ENCODE measurements around the gene SSUH2. TPM values are rescaled to one million over a fixed set of nuclear protein-coding genes. Genes with fewer than 3 reads are reported as not detected.
A peak's percentile ranks its signal among the peaks of the same experiment; 100 is the strongest.
"Not testable (repeated sequence)": the region's sequence is repeated elsewhere in the genome, so short reads cannot be mapped to it uniquely, and the experiment has no call there.

Gene SSUH2
- total RNA-seq, 2 donors from 2014 or later, result 1.6 to 4.5 TPM

DNA sequence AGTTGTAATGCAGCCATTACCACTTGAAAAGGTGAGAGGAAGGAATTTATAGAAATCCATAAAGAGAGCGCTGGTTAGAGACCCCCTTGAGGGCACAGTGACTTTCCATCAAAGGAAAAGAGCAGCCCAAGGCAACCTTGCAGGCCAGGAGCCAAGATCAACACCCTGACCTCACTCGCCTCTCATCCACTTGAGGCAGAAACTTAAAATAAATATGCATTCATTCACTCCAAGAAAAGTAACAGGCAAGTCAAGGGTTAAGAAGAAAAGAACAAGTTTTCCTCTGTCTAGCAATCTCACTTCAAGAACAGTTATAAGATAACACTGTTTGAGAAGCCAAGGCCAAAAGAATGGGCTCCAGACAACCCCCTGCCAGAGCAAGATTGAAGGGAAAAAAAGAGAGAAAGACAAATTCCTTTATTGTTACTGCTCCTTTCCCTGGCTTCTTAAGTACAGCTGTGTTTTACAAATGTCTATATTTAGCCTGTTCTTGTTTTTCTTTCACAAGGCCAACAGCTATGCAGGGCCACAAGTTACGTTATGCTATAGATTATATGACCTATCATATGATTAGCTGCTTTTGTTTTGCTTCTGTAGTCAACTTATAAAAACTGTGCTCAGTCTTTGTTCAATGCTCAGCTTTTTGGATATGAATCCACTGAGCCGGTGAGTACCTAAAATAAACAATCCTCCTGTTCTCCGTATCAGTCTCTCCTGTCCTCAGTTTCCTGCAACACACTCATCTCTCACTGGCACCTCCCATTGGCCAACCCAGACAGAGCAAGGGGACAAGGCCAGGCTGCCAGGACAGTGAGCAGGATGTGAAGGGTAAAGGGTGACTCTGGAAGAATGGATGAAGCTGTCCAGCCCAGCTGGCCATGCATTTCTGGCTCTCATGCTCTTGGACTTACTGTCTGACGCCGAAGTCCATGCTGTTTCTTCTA is 15.8 kb upstream of the SSUH2 start:
- intact Hi-C loops (cut with DNase I, micrococcal nuclease), result no loop called here
- no peak for DNase-seq
- no peak for ATAC-seq

DNA sequence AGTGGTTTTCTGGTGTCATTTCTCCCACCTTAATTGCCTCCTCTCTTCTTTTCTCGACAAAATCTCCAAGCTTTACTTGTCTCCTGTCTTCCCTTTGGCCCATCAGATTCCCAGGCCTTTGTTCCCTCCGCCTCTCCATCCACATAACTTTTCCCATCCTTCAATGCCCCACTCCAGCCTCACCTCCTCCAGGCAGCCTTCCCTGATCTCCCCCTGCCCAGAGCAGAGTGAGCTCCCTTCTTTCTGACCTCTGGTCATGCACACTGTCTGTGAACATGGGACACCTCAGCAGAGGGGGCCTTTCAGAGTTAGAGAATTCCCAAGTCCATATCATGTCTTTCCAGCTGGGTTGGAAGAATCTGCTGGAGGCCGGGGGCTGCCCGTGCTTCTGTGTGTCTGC is 14.6 kb upstream of the SSUH2 start:
- ATAC-seq (no peak), DNase-seq (no peak)
- intact Hi-C loops (cut with DNase I, micrococcal nuclease), result no loop called here

DNA sequence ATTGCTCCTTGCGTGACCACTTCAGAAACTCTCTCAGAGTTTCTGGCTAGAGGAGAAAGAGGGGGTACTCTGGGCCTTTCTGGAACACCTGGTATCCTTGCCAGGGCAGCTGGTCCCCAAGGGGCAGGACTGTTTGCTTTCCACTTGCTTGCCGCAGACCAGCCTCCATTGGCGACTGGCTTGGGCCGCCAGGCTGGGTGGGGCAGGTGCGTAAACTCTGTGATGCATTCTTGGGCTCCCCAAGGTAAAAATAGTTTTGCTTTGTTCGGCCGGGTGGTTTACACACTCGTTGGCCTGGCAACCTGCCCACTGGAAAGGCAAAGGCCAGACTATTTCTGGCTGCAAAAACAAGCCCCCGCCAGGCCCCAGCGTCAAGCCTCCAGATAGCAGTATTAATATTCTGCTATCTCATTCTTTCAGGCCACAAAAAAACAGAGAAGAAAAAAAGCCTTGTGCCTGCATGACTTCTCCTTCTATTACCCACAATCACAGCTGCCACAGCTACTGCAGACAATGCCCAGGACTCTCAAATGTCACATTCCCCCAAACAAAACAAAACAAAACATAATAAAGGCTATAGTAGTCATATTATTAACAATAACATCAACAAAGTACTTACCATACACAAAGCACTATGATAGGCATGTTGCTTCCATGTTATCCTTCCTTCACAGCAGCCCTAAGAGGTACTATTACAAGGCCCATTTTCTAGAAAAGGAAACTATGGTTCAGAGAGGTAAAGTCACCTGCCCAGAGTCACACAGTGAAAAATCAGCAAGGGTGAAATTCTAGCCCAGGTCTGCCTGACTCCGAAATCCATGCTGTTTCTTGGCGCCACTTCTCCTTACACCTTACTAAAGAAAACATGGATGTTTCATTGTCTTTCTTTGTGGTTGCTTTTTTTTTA is 14.0 kb upstream of the SSUH2 start:
- peak; percentile 42 for DNase-seq

DNA sequence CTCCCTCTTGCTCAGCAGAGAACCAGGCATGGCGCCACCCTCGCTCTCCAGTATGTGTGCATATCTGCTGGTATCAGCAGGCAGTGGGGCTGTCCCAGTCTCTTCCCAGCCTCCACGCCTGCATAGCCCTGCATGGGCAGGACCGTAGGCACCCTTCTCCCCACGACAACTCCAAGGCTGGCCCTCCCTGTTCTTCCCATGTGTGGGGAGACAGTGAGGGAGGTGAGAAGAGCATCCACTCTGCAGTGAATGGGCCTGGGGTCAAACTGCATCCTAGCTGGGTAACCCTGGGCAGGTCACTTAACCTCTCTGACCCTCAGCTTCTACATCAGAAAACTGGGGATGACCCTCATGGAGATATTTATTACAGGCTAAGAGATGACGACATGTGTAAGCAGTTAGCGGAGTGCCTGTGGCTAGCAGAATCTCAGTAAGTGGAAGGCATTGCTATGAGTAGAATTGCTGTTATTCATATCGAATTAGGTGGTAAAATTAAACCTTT is 13.3 kb upstream of the SSUH2 start:
- ATAC-seq, result peak; percentile 15
- intact Hi-C loops (cut with DNase I, micrococcal nuclease), result no loop called here
- DNase-seq, result no peak

More for the DNA sequence above, 14.0 kb upstream of the SSUH2 start:
- peak; percentile 79 for ATAC-seq
- intact Hi-C loops (cut with DNase I, micrococcal nuclease), result no loop called here

DNA sequence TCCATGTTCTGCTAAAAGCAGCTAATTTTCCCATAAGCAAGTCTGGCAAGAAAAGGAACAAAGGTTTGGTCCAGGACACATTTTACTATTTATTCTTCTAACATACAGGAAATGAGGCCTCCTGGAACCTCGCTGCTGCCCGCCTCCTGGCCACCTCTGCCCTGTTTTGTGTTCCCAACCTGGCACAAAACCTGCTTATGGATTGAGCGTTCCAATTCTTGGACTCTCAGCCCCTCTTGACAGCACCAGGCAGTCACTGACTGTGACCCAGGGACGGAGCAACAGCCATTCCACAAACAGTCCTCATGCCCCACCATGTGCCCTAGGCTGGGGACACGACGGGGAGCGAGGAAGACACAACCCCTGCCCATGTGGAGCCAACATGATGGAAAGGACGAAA is 11.6 kb upstream of the SSUH2 start:
- intact Hi-C loops (cut with DNase I, micrococcal nuclease), result no loop called here
- DNase-seq (no peak), ATAC-seq (no peak)

DNA sequence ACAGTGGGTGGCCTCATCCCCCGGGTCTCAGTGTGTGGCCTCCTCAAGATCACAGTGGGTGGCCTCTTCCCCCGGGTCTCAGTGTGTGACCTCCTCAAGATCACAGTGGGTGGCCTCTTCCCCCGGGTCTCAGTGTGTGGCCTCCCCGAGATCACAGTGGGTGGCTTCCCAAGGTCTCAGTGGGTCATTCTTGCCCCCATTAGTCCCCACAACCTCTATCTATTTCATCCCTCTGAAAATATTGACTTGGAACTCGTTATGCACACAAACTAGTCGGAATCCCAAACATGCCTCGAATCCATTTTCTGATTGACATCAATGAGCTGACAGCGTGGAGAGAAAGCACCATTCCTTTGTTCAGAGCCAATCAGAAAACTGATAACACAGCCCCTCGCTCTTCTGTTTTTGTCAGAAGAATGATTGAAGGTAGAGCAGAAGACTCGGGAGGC is 10.8 kb upstream of the SSUH2 start:
- DNase-seq (no peak), ATAC-seq (no peak)
- intact Hi-C loops (cut with DNase I, micrococcal nuclease), result no loop called here

DNA sequence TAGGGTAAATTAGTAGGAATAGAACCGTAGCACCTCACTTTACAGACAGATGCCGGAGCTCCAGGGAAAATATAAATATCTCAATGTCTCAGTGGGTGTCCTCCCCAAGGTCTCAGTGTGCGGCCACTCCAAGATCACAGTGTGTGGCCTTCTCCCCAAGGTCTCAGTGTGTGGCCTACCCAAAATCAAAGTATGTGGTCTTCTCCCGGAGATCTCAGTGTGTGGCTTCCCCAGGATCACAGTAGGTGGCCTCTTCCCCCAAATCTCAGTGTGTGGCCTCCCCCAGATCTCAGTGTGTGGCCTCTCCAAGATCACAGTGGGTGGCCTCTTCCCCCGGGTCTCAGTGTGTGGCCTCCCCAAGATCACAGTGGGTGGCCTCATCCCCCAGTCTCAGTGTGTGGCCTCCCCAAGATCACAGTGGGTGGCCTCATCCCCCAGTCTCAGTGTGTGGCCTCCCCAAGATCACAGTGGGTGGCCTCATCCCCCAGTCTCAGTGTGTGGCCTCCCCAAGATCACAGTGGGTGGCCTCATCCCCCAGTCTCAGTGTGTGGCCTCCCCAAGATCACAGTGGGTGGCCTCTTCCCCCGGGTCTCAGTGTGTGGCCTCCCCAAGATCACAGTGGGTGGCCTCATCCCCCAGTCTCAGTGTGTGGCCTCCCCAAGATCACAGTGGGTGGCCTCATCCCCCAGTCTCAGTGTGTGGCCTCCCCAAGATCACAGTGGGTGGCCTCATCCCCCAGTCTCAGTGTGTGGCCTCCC is 10.2 kb upstream of the SSUH2 start:
- ATAC-seq; DNase-seq; intact Hi-C loops (cut with DNase I, micrococcal nuclease): not testable (repeated sequence)

DNA sequence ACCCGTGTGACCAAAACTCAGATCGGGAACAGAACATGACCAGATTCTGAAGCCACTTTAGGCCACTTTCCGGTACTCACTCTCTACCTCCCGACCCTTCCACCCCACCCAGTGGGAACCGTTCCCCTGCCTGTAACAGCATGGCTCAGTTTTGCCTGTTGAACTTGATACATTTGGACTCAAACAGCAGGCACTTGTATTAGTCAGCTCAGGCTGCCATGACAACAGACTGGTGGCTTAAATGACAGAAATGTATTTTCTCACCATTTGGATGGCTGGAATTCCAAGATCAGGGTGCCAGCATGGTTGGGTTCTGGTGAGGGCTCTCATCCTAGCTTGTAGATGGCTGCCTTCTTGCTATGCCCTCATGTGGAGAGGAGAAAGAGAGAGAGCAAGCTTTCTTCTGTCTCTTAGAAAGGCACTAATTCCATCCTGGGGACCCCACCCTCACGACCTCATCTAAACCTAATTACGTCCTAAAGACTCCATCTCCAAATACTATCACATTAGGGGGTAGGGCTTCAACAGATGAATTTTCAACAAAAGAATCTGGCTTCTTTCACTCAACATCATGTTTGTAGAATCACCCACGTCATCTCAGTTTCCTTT is 9.3 kb upstream of the SSUH2 start:
- intact Hi-C loops (cut with DNase I, micrococcal nuclease), result no loop called here
- DNase-seq, result no peak
- no peak for ATAC-seq

DNA sequence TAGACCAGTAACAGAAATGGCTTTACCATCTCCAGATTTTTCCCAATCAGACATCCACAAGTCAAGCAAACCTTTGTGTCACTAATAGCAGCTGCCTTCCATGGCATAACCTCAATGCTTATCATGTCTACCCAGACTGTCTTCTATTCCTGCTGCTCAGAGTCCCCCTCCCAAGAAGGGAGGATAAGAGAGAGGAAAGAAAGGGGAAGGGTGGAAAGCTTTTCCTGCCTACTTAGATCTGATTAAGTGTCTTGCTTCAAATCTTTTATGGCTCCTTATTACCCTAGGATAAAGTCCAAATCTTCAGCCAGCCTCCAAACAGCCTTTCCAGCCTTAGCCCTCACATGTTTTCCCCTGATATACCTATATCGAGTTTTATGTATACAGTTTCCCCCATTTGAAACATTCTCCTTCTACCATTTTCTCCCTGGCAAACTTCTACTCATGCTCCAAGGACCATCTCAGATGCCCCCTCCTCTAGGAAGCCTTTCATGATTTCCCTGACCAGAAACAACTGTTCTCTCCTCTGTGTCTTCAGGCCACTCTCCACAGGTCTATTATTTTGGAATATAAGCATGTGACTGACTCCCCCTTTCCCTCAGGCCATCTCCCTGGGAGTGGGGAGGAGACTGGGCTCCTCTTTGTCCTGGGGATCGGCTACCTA is 7.9 kb upstream of the SSUH2 start:
- intact Hi-C loops (cut with DNase I, micrococcal nuclease), result no loop called here
- DNase-seq (no peak), ATAC-seq (peak; percentile 83)

DNA sequence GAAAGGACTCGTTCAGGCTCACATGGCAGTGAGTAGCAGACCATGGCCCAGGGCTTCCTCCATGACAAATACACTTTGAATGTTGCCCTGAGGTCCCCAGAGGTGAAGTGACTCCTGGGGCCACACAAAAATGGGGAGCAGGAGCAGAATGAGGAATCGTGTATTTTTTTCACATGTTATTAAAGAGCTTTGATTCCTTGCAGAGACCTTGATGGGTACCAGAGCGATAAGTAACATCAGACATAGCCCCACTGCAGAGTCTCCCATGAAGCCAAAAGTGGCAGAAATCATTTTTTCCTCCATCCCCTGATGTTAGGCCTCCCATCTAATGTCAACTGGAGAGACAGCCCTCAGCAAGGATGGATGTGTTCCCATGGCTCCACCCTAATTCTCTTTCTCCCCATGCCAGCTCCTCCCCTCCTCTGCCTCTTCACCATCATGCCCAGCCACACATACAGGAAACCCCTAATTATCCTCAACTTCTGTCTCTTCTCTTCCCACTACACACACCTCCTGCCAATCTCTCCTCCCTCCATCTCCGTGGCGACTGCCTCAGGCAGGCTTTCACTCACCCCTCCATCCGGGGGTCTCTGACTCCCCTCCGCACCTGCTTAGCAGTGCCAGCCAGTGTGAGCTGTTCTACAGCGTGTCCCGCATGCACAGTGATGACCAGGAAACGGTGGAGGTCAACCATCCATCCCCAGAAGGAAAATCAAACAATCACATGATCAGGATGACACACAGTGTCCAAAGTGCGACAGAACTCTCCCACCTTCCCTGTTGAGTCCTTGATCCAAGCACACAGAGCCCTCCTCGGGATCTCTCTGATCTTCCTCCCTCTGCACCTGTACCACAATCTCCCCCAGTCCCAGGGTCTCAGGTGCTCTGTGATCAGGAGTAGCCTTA is 7.1 kb upstream of the SSUH2 start:
- ATAC-seq (peak; percentile 94), DNase-seq (no peak)
- intact Hi-C loops (cut with DNase I, micrococcal nuclease), result no loop called here

DNA sequence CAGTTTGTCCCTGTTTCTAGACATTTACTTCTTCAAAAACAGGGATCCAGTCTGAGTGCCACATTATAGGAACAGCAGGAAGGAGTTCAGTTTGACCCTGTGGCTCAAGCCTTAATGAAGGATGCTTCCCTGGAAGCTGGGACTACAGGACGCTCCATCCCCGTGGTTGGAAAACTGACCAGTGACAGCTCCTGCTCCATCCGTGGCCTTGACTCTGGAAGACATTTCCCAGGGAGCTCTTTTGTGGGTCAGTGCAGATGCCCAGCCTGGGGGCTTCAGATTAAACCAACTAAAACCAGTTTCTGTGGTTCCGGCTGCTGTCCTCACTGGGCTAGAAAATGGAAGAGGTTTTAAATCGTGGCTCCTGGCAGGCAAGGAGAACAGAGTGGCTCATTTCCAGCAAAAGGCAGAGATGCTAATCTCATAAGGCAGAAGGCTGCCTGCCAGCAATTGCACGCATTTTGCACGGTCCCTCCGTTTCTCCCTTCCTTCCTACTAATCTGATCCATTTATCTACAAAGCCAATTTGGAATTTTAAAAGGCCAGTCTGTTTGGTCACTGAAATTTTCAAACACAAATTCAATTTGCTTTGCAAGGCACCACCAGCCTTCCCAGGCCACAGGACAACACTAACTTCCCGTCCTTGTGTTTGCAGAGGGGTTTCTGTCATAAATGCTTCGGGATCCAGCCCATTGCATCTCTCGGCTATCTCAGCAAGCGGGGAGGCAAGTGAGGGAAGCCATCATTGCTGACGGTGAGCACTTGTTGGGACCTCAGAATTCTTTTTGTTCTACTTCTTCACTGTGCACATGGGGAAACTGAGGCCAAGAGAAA is 6.2 kb upstream of the SSUH2 start:
- DNase-seq (no peak), ATAC-seq (no peak)
- intact Hi-C loops (cut with DNase I, micrococcal nuclease), result no loop called here

DNA sequence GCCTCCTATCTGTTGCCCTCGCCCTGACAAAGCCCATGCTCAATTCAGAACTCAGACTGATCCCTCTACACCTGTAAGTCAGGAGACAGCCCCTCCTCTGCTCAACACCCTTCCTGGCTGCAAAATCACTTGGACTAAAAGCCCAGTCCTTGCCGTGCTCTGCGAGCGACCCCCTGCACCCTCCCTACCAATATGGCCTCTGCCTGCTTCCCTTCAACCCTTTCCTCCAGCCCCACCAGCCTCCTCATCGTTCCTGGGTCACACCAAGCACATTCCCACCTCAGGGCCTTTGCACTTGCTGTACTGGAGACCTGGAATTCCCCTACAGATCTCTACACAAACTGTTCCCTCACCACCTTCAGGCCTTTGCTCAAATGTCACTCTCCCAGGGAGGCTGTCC is 5.2 kb upstream of the SSUH2 start:
- intact Hi-C loops (cut with DNase I, micrococcal nuclease), result no loop called here
- no peak for ATAC-seq
- no peak for DNase-seq

DNA sequence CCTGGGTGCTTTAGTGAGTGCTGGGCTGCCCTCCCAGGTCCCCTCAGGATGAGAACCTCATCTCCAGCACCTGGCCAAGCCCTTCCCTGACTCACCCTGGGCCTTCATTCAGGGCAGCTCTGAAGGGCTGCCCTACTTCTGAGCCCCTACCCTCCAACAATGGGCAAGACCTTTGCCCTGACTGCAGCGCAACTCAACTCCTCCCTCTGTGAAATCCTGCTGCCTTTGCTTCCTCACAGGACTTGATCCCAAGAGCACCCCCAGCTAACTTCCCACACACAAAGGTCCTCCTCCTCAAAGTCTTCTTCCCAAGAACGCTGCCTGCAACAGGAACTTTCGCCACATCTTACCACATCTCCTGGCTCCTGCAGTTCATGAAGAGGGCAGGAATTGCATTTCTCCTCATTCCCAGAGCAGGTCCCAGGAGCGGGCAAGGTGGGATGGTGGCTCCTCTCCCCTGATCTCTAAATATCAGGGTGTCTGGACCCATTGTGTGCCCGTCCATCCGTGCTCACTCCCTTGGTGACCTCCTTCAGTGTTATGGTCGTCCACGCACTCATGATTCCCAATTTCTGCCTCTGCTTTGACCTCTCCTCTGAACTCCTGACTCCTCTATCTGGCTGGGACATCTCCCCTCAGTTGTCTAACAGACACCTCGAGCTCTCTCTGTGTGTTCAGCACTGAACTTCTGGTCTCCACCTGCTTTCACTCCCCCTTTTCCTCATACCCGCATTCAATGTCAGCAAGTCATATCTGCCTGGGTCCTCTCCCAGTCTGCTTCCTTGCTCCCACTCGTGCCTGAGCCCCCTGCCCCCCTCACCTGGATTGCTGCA is 4.5 kb upstream of the SSUH2 start:
- intact Hi-C loops (cut with DNase I, micrococcal nuclease), result no loop called here
- no peak for ATAC-seq
- DNase-seq, result no peak

DNA sequence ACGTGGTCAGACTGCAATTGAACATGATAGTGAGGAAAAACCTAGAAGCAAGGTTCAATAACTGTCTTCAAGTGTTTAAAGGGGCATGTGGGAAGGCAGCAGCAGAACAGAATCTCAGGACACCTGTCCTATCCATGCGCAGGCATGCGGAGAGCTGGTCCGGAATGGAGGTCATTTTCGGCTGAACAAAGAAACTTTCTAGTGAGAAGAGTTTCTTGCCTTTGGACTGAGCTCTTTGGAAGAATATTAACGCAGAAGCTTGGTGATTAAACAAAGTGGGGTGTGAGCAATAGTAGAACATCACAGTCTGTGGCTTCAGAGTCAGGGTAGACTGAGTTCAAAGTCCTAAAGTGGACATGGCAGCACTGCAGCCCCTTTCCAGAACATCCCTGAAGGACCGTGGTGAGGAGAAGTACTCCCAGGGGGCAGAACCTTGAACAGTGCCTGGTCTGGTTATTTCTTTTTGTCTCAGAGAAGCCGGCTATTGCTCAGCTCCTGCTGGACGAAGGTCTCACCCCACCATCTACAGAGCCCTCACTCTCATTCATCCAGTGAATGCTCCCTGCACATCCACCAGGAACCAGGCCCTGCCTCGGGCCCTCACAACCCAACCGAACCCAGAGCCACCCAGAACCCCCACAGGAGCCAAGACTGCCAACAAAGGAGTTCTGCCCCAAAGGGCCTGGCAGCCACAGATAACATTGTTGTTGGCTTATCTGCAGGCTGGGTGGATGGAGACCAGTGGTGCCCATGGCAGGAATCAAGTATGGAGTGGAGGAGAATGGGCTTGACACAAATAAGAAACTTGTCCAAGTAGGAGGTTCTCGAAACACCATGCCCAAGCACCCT is 2.8 kb upstream of the SSUH2 start:
- ATAC-seq (no peak), DNase-seq (no peak)

More for the DNA sequence above, 2.8 kb upstream of the SSUH2 start:
- intact Hi-C loops (cut with DNase I, micrococcal nuclease), result no loop called here
